Bronchial epithelial cell (primary cell): Measurements from ENCODE around the gene RPS15. TPM values are rescaled to one million over a fixed set of nuclear protein-coding genes. Genes with fewer than 3 reads are reported as not detected.

Experiments used
- DNase-seq: peaks from one replicate; pipeline ENCODE4 v3.0.0-alpha.2; 2010; ENCODE audit warnings: low read depth
- FAIRE-seq: peaks from 2 replicates; lab custom pipeline; 2011; peaks lifted over from hg19 to GRCh38; lab: Jason Lieb, UNC
- H3K27me3 ChIP-seq: 2 replicates; pipeline ENCODE4 v1.5.1; 2011; ENCODE audit warnings: low read length; ENCODE audit not compliant: control insufficient read depth, insufficient read depth
- H3K36me3 ChIP-seq: 2 replicates; pipeline ENCODE4 v1.5.1; 2011; ENCODE audit warnings: low read length; ENCODE audit not compliant: control insufficient read depth, insufficient read depth
- H3K4me3 ChIP-seq: 2 replicates; pipeline ENCODE4 v1.5.1; 2011; ENCODE audit warnings: mild to moderate bottlenecking, low read depth, low read length, control low read depth
- total RNA-seq: library from RNA; depleted of rRNA; stranded (reverse); fragments of >200 nt; gene quantifications from 2 replicates; pipeline ENCODE4 v1.2.1, GENCODE V29; 2014
- TF ChIP-seq, protein P1 (sequence below): IDR thresholded peaks from 2 replicates; pipeline ENCODE4 v1.5.1; 2011; ENCODE audit warnings: mild to moderate bottlenecking, moderate library complexity, low read length, control low read depth, inconsistent platforms; ENCODE audit not compliant: insufficient read depth, severe bottlenecking

The RPS15 gene
- total RNA-seq, 1 donor from 2014 or later: 966 TPM

DNA sequence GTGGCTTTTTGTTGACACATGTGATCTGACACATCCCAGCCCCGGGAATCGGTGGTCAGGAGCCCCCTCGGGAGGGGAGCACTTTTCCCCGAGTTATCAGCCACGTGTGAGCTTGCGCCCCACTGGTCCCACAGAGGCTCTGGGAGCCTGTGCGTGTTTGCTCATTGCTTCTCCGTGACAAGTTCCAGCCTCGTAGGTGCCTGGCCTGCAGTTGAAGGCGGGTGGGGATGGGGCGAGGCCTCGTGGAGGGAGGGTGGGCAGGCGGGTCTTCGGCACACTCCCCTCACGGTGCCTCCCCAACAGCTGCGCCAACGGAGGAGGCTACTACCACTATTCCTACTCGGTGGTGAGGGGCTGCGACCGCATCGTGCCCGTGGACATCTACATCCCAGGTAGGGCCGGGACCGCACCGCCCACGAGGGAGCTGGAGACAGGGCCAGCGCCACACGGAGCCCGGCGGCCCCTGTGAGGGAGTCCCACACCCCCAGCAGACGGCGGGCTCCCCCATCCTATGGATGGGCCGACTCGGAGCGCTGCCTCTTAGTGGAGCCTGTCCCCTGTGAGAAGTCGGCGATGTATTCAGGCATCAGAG lies 45.2 kb upstream of the RPS15 start:
- DNase-seq: no peak
- Histone ChIP-seq H3K27me3 (no peaks in the 10 kb centered on the region), H3K4me3 (no peak overlapping the region), H3K36me3 (peaks cover 19% of the 10 kb centered on the region)
- TF ChIP-seq, protein P1, sequence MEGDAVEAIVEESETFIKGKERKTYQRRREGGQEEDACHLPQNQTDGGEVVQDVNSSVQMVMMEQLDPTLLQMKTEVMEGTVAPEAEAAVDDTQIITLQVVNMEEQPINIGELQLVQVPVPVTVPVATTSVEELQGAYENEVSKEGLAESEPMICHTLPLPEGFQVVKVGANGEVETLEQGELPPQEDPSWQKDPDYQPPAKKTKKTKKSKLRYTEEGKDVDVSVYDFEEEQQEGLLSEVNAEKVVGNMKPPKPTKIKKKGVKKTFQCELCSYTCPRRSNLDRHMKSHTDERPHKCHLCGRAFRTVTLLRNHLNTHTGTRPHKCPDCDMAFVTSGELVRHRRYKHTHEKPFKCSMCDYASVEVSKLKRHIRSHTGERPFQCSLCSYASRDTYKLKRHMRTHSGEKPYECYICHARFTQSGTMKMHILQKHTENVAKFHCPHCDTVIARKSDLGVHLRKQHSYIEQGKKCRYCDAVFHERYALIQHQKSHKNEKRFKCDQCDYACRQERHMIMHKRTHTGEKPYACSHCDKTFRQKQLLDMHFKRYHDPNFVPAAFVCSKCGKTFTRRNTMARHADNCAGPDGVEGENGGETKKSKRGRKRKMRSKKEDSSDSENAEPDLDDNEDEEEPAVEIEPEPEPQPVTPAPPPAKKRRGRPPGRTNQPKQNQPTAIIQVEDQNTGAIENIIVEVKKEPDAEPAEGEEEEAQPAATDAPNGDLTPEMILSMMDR: no peak
- no peak for FAIRE-seq

DNA sequence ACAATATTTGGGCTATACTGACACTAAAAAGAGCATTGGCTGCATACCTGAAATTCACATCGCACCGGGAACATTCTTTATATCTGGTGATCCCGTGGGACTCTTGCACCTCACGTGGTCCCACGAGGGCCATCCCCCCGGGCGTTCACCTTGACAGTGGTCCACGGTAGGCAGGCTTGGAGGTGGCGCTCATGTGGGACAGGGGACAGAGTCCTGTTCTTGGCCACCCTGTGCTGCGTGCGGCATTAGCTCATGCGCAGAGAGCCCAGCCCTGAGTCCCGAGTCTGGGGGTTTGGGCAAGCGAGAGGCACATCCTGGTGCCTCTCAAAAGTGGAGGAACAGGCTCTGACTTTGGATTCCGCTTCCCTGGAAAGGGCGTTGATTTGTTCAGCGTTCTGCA lies 44.4 kb upstream of the RPS15 start:
- H3K36me3 ChIP-seq: peaks cover 17% of the 10 kb centered on the region
- FAIRE-seq (no peak), DNase-seq (no peak)

DNA sequence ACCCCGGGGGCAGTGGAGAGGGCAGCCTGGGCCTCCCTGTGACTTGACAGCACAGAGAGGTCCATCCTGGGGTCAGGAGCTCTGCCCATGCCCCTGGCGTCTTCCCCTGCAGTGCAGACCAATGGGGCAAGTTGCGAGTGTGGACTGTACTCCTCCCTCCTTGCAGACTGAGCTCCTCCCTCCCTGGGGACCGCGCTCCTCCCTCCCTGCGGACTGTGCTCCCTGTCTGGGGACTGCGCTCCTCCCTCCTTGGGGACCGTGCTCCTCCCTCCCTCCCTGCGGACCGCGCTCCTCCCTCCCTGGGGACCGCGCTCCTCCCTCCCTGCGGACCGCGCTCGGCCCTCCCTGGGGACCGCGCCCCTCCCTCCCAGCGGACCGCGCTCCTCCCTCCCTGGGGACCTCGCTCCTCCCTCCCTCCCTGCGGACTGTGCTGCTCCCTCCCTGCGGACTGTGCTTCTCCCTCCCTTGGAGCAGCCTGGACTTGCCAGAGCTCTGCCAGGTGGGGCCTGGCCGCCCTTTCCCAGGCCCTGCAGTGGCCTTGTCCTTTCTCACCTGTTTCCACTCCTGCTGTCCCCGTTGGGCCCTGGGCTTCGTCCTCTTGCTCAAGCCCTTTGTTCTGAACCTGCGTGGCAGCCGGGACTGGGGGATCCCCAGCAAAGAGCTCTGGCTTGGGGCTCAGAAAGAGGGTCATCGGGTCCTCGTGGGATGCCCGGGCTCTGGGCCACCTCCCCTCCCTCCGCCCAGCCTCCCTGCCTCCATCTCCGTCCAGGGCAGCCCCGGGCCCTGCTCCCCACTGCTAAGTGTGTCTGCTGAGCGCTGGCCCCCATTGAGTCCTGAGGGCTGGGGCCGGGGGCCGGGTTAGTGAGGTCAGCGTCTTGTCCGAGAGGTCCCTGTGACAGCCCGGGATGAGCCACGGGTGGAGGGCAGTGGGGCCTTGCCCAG lies 43.7 kb upstream of the RPS15 start:
- peaks cover 12% of the 10 kb centered on the region for H3K36me3 ChIP-seq
- TF ChIP-seq, protein P1: no peak
- DNase-seq: peak; percentile 30
- no peak for FAIRE-seq
- H3K27me3 ChIP-seq: no peaks in the 10 kb centered on the region
- H3K4me3 ChIP-seq: no peak overlapping the region

More for the DNA sequence above, 44.4 kb upstream of the RPS15 start:
- TF ChIP-seq, protein P1: no peak
- Histone ChIP-seq H3K27me3 (no peaks in the 10 kb centered on the region), H3K4me3 (no peak overlapping the region)

DNA sequence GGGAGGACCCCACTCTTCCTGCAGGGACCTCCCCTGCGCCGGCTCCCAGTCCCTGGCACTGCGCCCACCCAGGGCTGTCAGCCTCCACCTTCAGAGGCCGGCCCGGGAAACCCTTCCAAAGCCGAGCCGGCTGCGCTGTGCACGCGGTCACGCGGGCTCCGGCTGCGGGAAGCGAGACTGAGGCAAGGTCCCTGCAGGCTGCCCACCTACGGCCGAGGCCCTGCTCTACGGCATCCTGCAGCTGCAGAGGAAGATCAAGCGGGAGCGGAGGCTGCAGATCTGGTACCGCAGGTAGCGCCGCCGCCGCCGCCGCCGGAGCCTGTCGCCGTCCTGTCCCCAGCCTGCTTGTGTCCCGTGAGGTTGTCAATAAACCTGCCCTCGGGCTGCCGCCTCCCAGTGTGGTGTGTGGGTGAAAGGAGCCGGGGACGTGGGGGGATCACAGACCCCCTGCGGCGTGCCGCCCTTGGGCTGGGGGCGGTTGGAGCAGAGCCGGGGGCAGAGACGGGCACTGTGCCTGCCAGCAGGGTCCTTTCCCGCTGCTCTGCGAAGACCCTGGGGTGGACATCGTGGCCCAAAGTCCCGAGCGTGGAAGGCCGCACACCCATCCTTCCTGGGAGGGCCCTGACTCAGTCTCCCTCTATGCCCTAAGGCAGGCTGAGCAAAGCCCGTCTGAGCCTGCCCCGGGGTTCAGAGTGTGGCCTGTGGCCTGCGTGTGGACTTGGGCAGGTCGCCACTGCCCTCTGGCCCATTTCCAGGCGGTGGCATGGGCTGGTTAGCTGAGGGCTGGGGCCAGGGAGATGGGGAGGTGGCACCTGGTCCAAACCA lies 42.8 kb upstream of the RPS15 start:
- Histone ChIP-seq H3K36me3 (peaks cover 12% of the 10 kb centered on the region), H3K27me3 (no peaks in the 10 kb centered on the region), H3K4me3 (no peak overlapping the region)
- DNase-seq (no peak), FAIRE-seq (no peak)
- TF ChIP-seq, protein P1: no peak

DNA sequence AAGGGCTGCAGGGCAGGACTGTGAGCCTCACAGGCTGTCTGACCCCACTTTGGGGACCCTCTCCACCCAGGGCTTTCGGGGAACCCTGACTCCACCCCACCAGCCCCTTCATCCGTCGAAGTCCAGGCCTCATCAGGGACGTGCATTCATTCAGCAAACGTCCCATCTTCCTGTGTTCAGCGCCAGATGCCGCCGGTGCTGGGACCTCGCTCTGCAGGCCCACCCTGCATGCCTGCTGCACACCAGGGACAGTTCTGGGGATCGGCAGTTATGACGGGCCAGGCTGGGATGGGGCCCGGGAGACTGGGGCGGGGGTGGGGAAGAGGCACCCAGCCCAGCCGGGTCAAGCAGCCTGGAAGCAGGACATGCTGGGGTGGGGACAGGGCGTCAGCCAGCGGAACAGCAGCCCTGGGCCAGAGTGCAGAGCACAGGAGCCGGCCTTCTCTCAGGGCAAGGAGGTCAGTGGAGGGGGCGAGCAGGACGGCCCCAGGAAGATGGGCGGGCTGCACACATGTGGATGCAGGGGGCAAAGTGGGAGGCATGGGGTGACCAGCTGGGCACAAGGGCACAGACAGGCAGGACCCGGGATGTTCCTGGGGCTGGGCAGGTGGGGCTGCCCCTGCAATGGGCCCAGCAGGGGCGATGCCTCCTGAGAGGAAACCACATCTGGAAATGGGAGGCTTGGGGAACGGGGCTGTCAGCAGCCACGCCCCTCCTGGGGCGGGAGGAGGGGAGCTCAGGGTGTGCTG lies 42.0 kb upstream of the RPS15 start:
- no peak for DNase-seq
- Histone ChIP-seq H3K27me3 (no peaks in the 10 kb centered on the region), H3K4me3 (no peak overlapping the region), H3K36me3 (peaks cover 7% of the 10 kb centered on the region)
- TF ChIP-seq, protein P1: no peak
- no peak for FAIRE-seq
